Liver (tissue), 9 donors: ENCODE results near the gene PLAU. TPM values are rescaled to one million over a fixed set of nuclear protein-coding genes. Genes with fewer than 3 reads are reported as not detected.

ENCODE experiments used
- DNase-seq: peaks from one replicate; pipeline ENCODE4 v3.0.0-alpha.2; 2017; ENCODE audit warnings: low spot score
- H3K27ac ChIP-seq, 2 donors: one replicate each; pipeline ENCODE4 v1.7.0; 2013; ENCODE audit warnings: inconsistent platforms in 2 of 2, low read length in 2 of 2, control low read depth in 1 of 2, low read depth in 1 of 2, mild to moderate bottlenecking in 1 of 2
- H3K27me3 ChIP-seq, 4 donors: one replicate each; pipeline versions ENCODE4 v1.6.1 to v1.7.0; 2013; ENCODE audit warnings: low read length in 3 of 4, inconsistent platforms in 1 of 4, mild to moderate bottlenecking in 1 of 4, moderate library complexity in 1 of 4; ENCODE audit not compliant: control insufficient read depth in 4 of 4, insufficient read depth in 4 of 4
- H3K36me3 ChIP-seq, 4 donors: one replicate each; pipeline versions ENCODE4 v1.6.1 to v1.7.0; 2013; ENCODE audit warnings: low read length in 3 of 4, mild to moderate bottlenecking in 3 of 4, low read depth in 1 of 4, moderate library complexity in 1 of 4; ENCODE audit not compliant: control insufficient read depth in 4 of 4, insufficient read depth in 3 of 4
- H3K4me1 ChIP-seq, 4 donors: one replicate each; pipeline versions ENCODE4 v1.6.1 to v1.7.0; 2013; ENCODE audit warnings: low read length in 3 of 4, mild to moderate bottlenecking in 3 of 4, moderate library complexity in 1 of 4; ENCODE audit not compliant: control insufficient read depth in 4 of 4, insufficient read depth in 4 of 4
- H3K4me3 ChIP-seq, 3 donors: one replicate each; pipeline versions ENCODE4 v1.6.1 to v1.7.0; 2013; ENCODE audit warnings: low read length in 3 of 3, control low read depth in 1 of 3, low read depth in 1 of 3, mild to moderate bottlenecking in 1 of 3
- H3K9ac ChIP-seq, 2 donors: one replicate each; pipeline ENCODE4 v1.7.0; 2013; ENCODE audit warnings: low read length in 2 of 2, mild to moderate bottlenecking in 2 of 2, moderate library complexity in 2 of 2, control low read depth in 1 of 2, low read depth in 1 of 2
- H3K9me3 ChIP-seq, 4 donors: one replicate each; pipeline versions ENCODE4 v1.6.1 to v1.7.0; 2013; ENCODE audit warnings: low read length in 3 of 4; ENCODE audit not compliant: control insufficient read depth in 4 of 4
- ATF3 ChIP-seq: IDR thresholded peaks from 2 replicates; pipeline ENCODE4 v1.6.1; 2016; ENCODE audit warnings: antibody characterized with exemption
- CTCF ChIP-seq: fragments of 150-350 bp; IDR thresholded peaks from 2 replicates; pipeline ENCODE4 v1.5.1; 2017; ENCODE audit warnings: improper control_type of control experiment, low read depth, low read length; ENCODE audit not compliant: missing input control
- EGR1 ChIP-seq, 2 donors: IDR thresholded peaks; 2 replicates each; pipeline ENCODE4 v1.6.1; 2016 to 2018; ENCODE audit warnings: antibody characterized with exemption in 2 of 2, low read depth in 2 of 2
- FOXA1 ChIP-seq: IDR thresholded peaks from 2 replicates; pipeline ENCODE4 v1.6.1; 2016; ENCODE audit warnings: antibody characterized with exemption
- FOXA2 ChIP-seq: IDR thresholded peaks from 2 replicates; pipeline ENCODE4 v1.6.1; 2016; ENCODE audit warnings: antibody characterized with exemption
- GABPA ChIP-seq, 2 donors: IDR thresholded peaks in 1 of 2; conservative IDR thresholded peaks in 1 of 2; 2 replicates each; pipeline ENCODE4 v1.6.1; 2016; ENCODE audit warnings: antibody characterized with exemption in 2 of 2, mild to moderate bottlenecking in 1 of 2, moderate library complexity in 1 of 2
- HNF4A ChIP-seq, 2 donors: conservative IDR thresholded peaks; 2 replicates each; pipeline ENCODE4 v1.6.1; 2016; ENCODE audit warnings: antibody characterized with exemption in 2 of 2, mild to moderate bottlenecking in 2 of 2
- HNF4G ChIP-seq: IDR thresholded peaks from 2 replicates; pipeline ENCODE4 v1.6.1; 2016; ENCODE audit warnings: antibody characterized with exemption
- MAX ChIP-seq: IDR thresholded peaks from 2 replicates; pipeline ENCODE4 v1.6.1; 2016; ENCODE audit warnings: antibody characterized with exemption
- NR2F2 ChIP-seq: IDR thresholded peaks from 2 replicates; pipeline ENCODE4 v1.6.1; 2016; ENCODE audit warnings: antibody characterized with exemption
- RAD21 ChIP-seq, 2 donors: IDR thresholded peaks; 2 replicates each; pipeline ENCODE4 v1.6.1; 2016; ENCODE audit warnings: antibody characterized with exemption in 2 of 2, mild to moderate bottlenecking in 2 of 2
- REST ChIP-seq: IDR thresholded peaks from 2 replicates; pipeline ENCODE4 v1.6.1; 2016; ENCODE audit warnings: antibody characterized with exemption, mild to moderate bottlenecking
- RXRA ChIP-seq, 2 donors: IDR thresholded peaks; 2 replicates each; pipeline ENCODE4 v1.6.1; 2017 to 2018; ENCODE audit warnings: antibody characterized with exemption in 2 of 2, mild to moderate bottlenecking in 1 of 2
- SP1 ChIP-seq: IDR thresholded peaks from 2 replicates; pipeline ENCODE4 v1.6.1; 2018; ENCODE audit warnings: antibody characterized with exemption, mild to moderate bottlenecking
- YY1 ChIP-seq: IDR thresholded peaks from 2 replicates; pipeline ENCODE4 v1.6.1; 2016; ENCODE audit warnings: antibody characterized with exemption, mild to moderate bottlenecking
- ZBTB33 ChIP-seq: IDR thresholded peaks from 2 replicates; pipeline ENCODE4 v1.6.1; 2016; ENCODE audit warnings: antibody characterized with exemption
- WGBS: extraction: QIAGEN DNeasy Blood & Tissue Kit; methylation state at CpG from one replicate; pipeline ENCODE4 v1.1.7; 2013; 5-methylcytosine and 5-hydroxymethylcytosine counted together
- polyA plus RNA-seq, 2 donors: library from polyadenylated mRNA; stranded (reverse) in 1 of 2; unstranded in 1 of 2; fragments of 200-250 nt in 1 of 2; fragments of >200 nt in 1 of 2; fragmentation: Nextera tagmentation in 1 of 2; extraction: Ambion mirVana in 1 of 2; gene quantifications; one replicate each; pipeline versions ENCODE4 v1.2.1 to v1.2.3, GENCODE V29; 2013 to 2015
- total RNA-seq, 2 donors: library from RNA; depleted of rRNA; stranded (reverse); fragments of >200 nt; gene quantifications; one replicate each; pipeline ENCODE4 v1.2.3, GENCODE V29; 2014
- donor health status: healthy.
- donor health status: healthy.
- donor health status: healthy.
- donor health status: healthy.
- donor health status: healthy.

The PLAU gene
- total and polyA plus RNA-seq, 4 donors: 0.40 to 1.0 (median 0.79) TPM

- H3K4me1 ChIP-seq: peaks cover 0 to 5% (median 3%) of the 10 kb centered on the region in 4 donors
- H3K27me3 ChIP-seq: no peaks in the 10 kb centered on the region
- no peaks in the 10 kb centered on the region for H3K36me3 ChIP-seq
- no peaks in the 10 kb centered on the region for H3K9me3 ChIP-seq
- H3K9ac ChIP-seq: no peak overlapping the region
- TF ChIP-seq HNF4G (no peak), FOXA1 (no peak), ZBTB33 (no peak), RAD21 (IDR thresholded peaks at IDR 0.05) (no peak), CTCF (no peak), RXRA (IDR thresholded peaks at IDR 0.05) (no peak), NR2F2 (no peak), ATF3 (no peak), YY1 (no peak), FOXA2 (no peak), REST (no peak), EGR1 (IDR thresholded peaks at IDR 0.05; ENCODE audit: low read depth in 2 of 2) (no peak), HNF4A (conservative IDR thresholded peaks at IDR 0.05) (no peak), MAX (no peak), SP1 (no peak), GABPA (IDR thresholded peaks at IDR 0.05 in 1 of 2, conservative IDR thresholded peaks at IDR 0.05 in 1 of 2) (no peak)
- DNase-seq: no peak
- no peak overlapping the region for H3K27ac ChIP-seq
- WGBS: 93% methylated on average over 3 of the region's 3 CpGs
- H3K4me3 ChIP-seq: no peak overlapping the region
Observed at GRCh38 chr10:73935895-73936294, 25.0 kb downstream of the PLAU start.
